Upper lobe of left lung (tissue), 4 donors: ENCODE results near the gene ACADM.

ENCODE experiments used
- POLR2A ChIP-seq, 4 donors: fragments of 450-650 bp; IDR thresholded peaks; one replicate each; pipeline ENCODE4 v1.5.1; 2016 to 2017; ENCODE audit warnings: antibody characterized with exemption in 4 of 4, mild to moderate bottlenecking in 2 of 4
- POLR2AphosphoS5 ChIP-seq, 2 donors: sonication (generic); formaldehyde crosslinking; IDR thresholded peaks; one replicate each; pipeline ENCODE4 v1.5.1; 2017; ENCODE audit warnings: antibody characterized with exemption in 2 of 2
- TF ChIP-seq, protein P1 (sequence below), 6 experiments: fragments of 450-650 bp in 4 of 6; fragments of 200-600 bp in 2 of 6; sonication (generic) in 2 of 6; IDR thresholded peaks; one replicate each; pipeline ENCODE4 v1.5.1; 2016 to 2019; ENCODE audit warnings: antibody characterized with exemption in 6 of 6

DNA sequence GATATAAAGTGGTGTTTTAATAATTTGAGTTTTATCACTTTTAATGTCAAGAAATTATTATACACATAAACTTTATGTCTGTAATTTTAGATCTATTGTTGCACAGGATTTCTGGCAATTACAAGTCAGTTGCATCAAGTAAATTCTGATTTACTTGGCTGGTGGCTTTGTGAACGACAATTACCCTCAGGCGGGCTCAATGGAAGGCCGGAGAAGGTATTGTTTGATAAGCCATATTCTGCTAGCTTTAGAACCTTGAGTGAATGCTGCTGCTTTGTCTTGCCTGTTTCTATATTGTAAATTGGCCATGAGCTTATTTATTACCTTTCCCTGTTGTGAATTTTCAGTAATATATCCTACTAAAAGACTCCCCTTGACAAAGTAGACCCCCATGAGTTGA, 67.6 kb downstream of the ACADM start:
- TF ChIP-seq, protein P1, sequence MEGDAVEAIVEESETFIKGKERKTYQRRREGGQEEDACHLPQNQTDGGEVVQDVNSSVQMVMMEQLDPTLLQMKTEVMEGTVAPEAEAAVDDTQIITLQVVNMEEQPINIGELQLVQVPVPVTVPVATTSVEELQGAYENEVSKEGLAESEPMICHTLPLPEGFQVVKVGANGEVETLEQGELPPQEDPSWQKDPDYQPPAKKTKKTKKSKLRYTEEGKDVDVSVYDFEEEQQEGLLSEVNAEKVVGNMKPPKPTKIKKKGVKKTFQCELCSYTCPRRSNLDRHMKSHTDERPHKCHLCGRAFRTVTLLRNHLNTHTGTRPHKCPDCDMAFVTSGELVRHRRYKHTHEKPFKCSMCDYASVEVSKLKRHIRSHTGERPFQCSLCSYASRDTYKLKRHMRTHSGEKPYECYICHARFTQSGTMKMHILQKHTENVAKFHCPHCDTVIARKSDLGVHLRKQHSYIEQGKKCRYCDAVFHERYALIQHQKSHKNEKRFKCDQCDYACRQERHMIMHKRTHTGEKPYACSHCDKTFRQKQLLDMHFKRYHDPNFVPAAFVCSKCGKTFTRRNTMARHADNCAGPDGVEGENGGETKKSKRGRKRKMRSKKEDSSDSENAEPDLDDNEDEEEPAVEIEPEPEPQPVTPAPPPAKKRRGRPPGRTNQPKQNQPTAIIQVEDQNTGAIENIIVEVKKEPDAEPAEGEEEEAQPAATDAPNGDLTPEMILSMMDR (IDR thresholded peaks at IDR 0.05), result no peak
- TF ChIP-seq POLR2AphosphoS5 (IDR thresholded peaks at IDR 0.05) (no peak), POLR2A (IDR thresholded peaks at IDR 0.05) (no peak)
